Type B pancreatic cell (in vitro differentiated cells): ENCODE results near the gene GLI3. TPM values are rescaled to one million over a fixed set of nuclear protein-coding genes. Genes with fewer than 3 reads are reported as not detected.

Source experiments
- DNase-seq: peaks from one replicate; pipeline ENCODE4 v3.0.0; 2021; ENCODE audit warnings: mixed read lengths; ENCODE audit not compliant: unreplicated experiment; ENCODE audit errors: extremely low spot score
- H3K27ac Mint-ChIP-seq: 2 replicates; pipeline ENCODE4 v1.8.0; 2021; ENCODE audit warnings: mild to moderate bottlenecking, mixed read lengths
- H3K27me3 Mint-ChIP-seq: 2 replicates; pipeline ENCODE4 v1.8.0; 2021; ENCODE audit warnings: mixed read lengths
- H3K36me3 Mint-ChIP-seq: 2 replicates; pipeline ENCODE4 v1.8.0; 2021; ENCODE audit warnings: mixed read lengths
- H3K4me1 Mint-ChIP-seq: one replicate; pipeline ENCODE4 v1.8.0; 2021; ENCODE audit warnings: mixed read lengths; ENCODE audit not compliant: unreplicated experiment
- H3K4me3 Mint-ChIP-seq: 2 replicates; pipeline ENCODE4 v1.8.0; 2021; ENCODE audit warnings: mild to moderate bottlenecking, mixed read lengths
- H3K9me3 Mint-ChIP-seq: 2 replicates; pipeline ENCODE4 v1.8.0; 2021; ENCODE audit warnings: mixed read lengths
- CTCF ChIP-seq: fragments of 200-600 bp; sonication (generic); conservative IDR thresholded peaks from 2 replicates; pipeline ENCODE4 v1.5.0; 2021; ENCODE audit warnings: antibody characterized with exemption, mild to moderate bottlenecking
- total RNA-seq: library from RNA; stranded (reverse); gene quantifications from 2 replicates; pipeline ENCODE4 v1.2.1, GENCODE V29; 2021; ENCODE audit warnings: low replicate concordance

GLI3 gene
- total RNA-seq, 1 donor from 2014 or later, result 141 TPM

GRCh38 chr7:42103020-42103419, 134.0 kb downstream of the GLI3 start:
- no peak overlapping the region for H3K27ac Mint-ChIP-seq
- H3K36me3 Mint-ChIP-seq, result peaks cover 33% of the 10 kb centered on the region
- no peak for DNase-seq
- TF ChIP-seq CTCF, result no peak
- H3K27me3 Mint-ChIP-seq, result no peaks in the 10 kb centered on the region
- no peaks in the 10 kb centered on the region for H3K9me3 Mint-ChIP-seq
- no peak overlapping the region for H3K4me3 Mint-ChIP-seq
- peaks cover 52% of the 10 kb centered on the region for H3K4me1 Mint-ChIP-seq

DNA sequence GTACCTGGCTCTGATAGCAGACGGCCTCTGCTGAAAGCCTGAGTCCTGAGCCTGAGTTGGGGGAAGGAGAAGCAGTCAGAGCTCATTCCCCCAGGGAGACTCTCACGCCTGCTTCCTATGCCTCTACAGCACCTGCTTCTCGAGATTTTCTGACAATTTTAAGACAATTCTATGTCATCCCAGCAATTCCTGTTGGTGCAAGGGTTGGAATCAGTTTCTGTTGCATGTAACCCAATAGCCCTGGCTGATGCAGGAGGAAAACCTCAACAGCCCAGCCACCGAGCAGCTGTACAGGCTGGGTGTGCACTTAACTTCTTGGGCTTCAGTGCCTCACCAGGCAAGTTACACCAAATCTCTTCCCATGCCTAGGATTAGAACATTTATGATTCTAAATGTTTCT, 134.7 kb downstream of the GLI3 start:
- no peaks in the 10 kb centered on the region for H3K27me3 Mint-ChIP-seq
- no peak for TF ChIP-seq CTCF
- H3K36me3 Mint-ChIP-seq, result peaks cover 33% of the 10 kb centered on the region
- no peak overlapping the region for H3K4me3 Mint-ChIP-seq
- H3K27ac Mint-ChIP-seq, result no peak overlapping the region
- no peaks in the 10 kb centered on the region for H3K9me3 Mint-ChIP-seq
- H3K4me1 Mint-ChIP-seq, result peaks cover 51% of the 10 kb centered on the region
- DNase-seq, result no peak

- H3K4me1 Mint-ChIP-seq, result peaks cover 54% of the 10 kb centered on the region
- H3K36me3 Mint-ChIP-seq, result peaks cover 42% of the 10 kb centered on the region
- H3K4me3 Mint-ChIP-seq, result no peak overlapping the region
- no peaks in the 10 kb centered on the region for H3K9me3 Mint-ChIP-seq
- no peaks in the 10 kb centered on the region for H3K27me3 Mint-ChIP-seq
- no peak for TF ChIP-seq CTCF
- no peak for DNase-seq
- H3K27ac Mint-ChIP-seq, result no peak overlapping the region
Measured at GRCh38 chr7:42100156-42100508, 136.9 kb downstream of the GLI3 start.

- no peak for DNase-seq
- Mint-ChIP-seq H3K9me3 (no peaks in the 10 kb centered on the region), H3K4me1 (peaks cover 53% of the 10 kb centered on the region), H3K27me3 (no peaks in the 10 kb centered on the region), H3K36me3 (peaks cover 44% of the 10 kb centered on the region), H3K4me3 (no peak overlapping the region), H3K27ac (no peak overlapping the region)
- TF ChIP-seq CTCF, result no peak
Measured at GRCh38 chr7:42099470-42100155, 137.4 kb downstream of the GLI3 start.

GRCh38 chr7:42099066-42099465, 137.9 kb downstream of the GLI3 start:
- Mint-ChIP-seq H3K4me3 (no peak overlapping the region), H3K27me3 (no peaks in the 10 kb centered on the region), H3K9me3 (no peaks in the 10 kb centered on the region), H3K36me3 (peaks cover 40% of the 10 kb centered on the region), H3K27ac (no peak overlapping the region), H3K4me1 (peaks cover 53% of the 10 kb centered on the region)
- no peak for TF ChIP-seq CTCF
- no peak for DNase-seq
